Endothelial cell of umbilical vein (primary cell): ENCODE results near the gene PRRT1B.

Source experiments
- CTCF ChIP-seq, 2 donors: IDR thresholded peaks; 1 replicate in 1 of 2; 2 replicates in 1 of 2; pipeline ENCODE4 v1.5.1; 2011; ENCODE audit warnings: low read length in 2 of 2, mild to moderate bottlenecking in 2 of 2, moderate library complexity in 2 of 2, control low read depth in 1 of 2, inconsistent platforms in 1 of 2, low read depth in 1 of 2; ENCODE audit not compliant: insufficient read depth in 1 of 2; ENCODE audit errors: extremely low read depth in 1 of 2
- GATA2 ChIP-seq: IDR thresholded peaks from 2 replicates; pipeline ENCODE4 v1.7.0; 2011; ENCODE audit warnings: low read depth, mild to moderate bottlenecking, moderate library complexity, mixed read lengths, low read length; ENCODE audit not compliant: insufficient read length, insufficient read depth

GRCh38 chr9:131505012-131505411 is 40.3 kb upstream of the PRRT1B start:
- TF ChIP-seq GATA2 (no peak), CTCF (IDR thresholded peaks at IDR 0.05; ENCODE audit: extremely low read depth in 1 of 2, insufficient read depth in 1 of 2, low read depth in 1 of 2, low read length in 2 of 2) (no peak)
